HG02870 (cell line): ENCODE measurements around the gene PGLYRP4.
"Not testable (repeated sequence)": the region's sequence is repeated elsewhere in the genome, so short reads cannot be mapped to it uniquely, and the experiment has no call there.

ENCODE experiments used
- ATAC-seq: cut with Tn5 transposase; IDR thresholded peaks from one replicate; pipeline ENCODE4 v1.9.1; 2021; ENCODE audit warnings: mild to moderate bottlenecking, moderate library complexity; ENCODE audit not compliant: unreplicated experiment

PGLYRP4 gene

GRCh38 chr1:153341431-153341934, 7.2 kb downstream of the PGLYRP4 start:
- no peak for ATAC-seq

GRCh38 chr1:153340356-153340755, 8.3 kb downstream of the PGLYRP4 start:
- no peak for ATAC-seq

DNA sequence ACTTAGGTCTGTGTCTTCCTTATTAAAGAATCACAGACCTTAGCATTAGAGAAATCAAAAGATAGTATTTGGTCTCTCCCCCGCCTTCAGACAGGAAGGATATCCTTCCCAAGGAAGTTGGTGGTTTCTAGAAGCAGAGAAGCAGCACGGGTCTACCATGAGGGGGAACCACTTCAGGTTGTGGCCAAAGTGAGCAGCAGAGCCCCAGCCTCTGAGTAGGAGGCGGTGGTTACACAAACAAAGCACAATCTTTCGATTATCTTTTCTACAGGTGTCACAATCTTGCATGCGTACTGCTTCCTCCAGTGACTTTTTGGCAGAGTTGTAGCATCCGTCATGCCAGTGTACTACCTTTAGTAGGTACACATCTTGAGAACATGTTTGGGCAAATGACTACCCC, 8.8 kb downstream of the PGLYRP4 start:
- ATAC-seq: no peak

GRCh38 chr1:153337980-153338853, 10.4 kb downstream of the PGLYRP4 start:
- ATAC-seq: no peak

- no peak for ATAC-seq
Observed at GRCh38 chr1:153336650-153337049, 12.0 kb downstream of the PGLYRP4 start.

- no peak for ATAC-seq
Observed at GRCh38 chr1:153333902-153334301, 14.7 kb downstream of the PGLYRP4 start.

- no peak for ATAC-seq
Observed at GRCh38 chr1:153324912-153325311, 23.7 kb downstream of the PGLYRP4 start.

DNA sequence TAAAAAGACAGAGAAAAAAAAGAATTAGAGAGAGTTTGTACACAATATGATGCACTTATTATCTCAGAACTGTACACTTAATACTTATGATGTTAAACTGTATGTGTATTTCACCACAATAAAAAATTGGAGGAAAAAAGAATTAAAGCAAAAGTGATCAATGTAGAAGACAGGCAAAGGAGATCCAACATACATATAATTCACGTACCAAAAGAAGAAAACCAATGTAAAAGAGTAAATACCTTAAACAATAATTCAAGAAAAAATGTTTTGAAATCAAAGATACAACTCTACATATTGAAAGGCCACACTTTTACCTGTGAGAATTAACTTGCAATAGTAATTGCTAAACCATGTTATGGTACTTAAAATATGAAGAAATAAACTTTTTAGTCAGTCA, 26.1 kb downstream of the PGLYRP4 start:
- no peak for ATAC-seq

DNA sequence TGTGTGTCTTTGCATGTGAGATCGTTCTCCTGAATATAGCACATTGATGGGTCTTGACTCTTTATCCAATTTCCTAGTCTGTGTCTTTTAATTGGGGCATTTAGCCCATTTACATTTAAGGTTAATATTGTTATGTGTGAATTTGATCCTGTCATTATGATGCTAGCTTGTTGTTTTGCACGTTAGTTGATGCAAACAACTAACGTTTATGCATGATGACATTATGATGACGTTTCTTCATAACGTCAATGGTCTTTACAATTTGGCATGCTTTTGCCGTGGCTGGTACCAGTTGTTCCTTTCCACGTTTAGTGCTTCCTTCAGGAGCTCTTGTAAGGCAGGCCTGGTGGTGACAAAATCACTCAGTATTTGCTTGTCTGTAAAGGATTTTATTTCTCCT, 30.5 kb downstream of the PGLYRP4 start:
- ATAC-seq: not testable (repeated sequence)

DNA sequence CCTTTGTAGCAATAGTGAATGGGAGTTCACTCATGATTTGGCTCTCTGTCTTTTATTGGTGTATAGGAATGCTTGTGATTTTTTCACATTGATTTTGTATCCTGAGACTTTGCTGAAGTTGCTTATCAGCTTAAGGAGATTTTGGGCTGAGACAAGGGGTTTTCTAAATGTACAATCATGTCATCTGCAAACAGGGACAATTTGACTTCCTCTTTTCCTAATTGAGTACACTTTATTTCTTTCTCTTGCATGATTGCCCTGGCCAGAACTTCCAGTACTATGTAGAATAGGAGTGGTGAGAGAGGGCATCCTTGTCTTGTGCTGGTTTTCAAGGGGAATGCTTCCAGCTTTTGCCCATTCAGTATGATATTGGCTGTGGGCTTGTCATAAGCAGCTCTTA, 32.6 kb downstream of the PGLYRP4 start:
- ATAC-seq: not testable (repeated sequence)

GRCh38 chr1:153314388-153314787, 34.3 kb downstream of the PGLYRP4 start:
- ATAC-seq: not testable (repeated sequence)

GRCh38 chr1:153313288-153313687, 35.4 kb downstream of the PGLYRP4 start:
- ATAC-seq: no peak

DNA sequence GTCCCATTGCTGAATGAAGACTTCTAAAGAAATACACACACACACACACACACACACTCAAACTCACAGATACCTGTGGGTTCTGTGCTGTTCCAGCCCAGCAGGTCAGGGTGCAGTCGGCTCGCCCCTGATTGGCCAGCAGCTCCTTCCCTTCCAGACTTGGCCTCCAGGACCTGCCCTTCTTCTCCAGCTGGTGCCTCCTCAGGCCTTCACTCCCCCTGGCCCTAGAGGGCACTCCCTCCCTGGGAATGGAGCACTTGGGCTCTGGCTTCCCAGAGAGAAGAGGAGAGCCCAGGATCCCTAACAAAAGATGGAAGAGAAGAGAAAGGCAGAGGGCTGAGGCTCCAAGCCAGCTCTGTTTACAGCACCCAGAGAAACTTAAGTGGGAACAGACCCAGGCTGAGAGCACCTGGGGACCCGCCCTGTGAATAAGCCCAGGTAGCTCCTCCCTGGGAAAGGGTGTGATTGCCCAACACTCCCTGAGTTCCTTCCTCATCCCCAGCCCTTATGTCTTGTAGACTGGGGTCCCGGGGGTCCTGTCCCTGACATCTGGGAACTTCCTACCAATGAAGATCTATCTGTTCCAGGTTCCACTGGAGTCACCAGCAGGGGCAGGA, 36.0 kb downstream of the PGLYRP4 start, which contains the start of gene PGLYRP3:
Gene PGLYRP3, minus strand, starts transcription at position 383 of the 617 bp plus-strand sequence. CDS start 2,287 bp downstream, outside the sequence.
- no peak for ATAC-seq

- no peak for ATAC-seq
Observed at GRCh38 chr1:153310526-153310925, 38.1 kb downstream of the PGLYRP4 start.

- no peak for ATAC-seq
Observed at GRCh38 chr1:153309441-153309840, 39.2 kb downstream of the PGLYRP4 start.

DNA sequence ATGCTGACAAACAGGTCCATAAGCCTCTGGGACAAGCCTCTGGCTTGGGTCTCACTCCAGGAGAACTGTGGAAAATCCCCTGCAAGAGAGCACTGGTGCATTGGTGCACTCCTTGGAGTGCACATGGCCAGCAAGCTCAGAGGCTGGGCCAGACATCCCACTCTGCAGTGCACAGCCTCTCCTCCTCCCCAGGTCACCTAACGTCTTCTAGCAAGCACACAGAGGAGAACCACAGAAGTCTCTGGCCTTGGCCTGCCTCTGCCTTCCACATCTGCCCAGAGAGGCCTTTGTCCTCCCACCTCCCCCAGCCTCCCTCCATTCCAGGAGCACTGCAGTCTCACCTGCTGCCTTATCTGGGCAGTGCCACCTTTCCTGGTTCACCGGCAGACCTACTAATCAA, 40.1 kb downstream of the PGLYRP4 start:
- ATAC-seq: no peak

DNA sequence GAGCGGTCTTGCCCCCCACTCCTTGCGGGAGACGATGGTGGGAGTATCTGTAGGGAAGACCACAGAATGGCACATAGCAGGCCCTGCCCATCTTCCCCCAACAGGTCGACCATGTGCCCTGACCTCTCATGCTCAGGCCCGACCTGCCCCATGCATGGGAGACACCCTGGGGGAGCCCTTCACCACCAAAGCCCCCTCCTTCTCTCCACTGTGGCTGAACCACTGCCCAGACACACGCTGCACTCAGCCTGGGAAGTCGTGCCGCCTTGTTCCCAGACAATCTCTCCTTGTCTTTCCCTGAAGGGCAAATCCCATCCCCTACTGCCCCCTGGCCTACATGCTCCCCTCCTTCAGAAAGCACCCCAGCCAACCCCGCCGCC, 41.4 kb downstream of the PGLYRP4 start:
- ATAC-seq: no peak

DNA sequence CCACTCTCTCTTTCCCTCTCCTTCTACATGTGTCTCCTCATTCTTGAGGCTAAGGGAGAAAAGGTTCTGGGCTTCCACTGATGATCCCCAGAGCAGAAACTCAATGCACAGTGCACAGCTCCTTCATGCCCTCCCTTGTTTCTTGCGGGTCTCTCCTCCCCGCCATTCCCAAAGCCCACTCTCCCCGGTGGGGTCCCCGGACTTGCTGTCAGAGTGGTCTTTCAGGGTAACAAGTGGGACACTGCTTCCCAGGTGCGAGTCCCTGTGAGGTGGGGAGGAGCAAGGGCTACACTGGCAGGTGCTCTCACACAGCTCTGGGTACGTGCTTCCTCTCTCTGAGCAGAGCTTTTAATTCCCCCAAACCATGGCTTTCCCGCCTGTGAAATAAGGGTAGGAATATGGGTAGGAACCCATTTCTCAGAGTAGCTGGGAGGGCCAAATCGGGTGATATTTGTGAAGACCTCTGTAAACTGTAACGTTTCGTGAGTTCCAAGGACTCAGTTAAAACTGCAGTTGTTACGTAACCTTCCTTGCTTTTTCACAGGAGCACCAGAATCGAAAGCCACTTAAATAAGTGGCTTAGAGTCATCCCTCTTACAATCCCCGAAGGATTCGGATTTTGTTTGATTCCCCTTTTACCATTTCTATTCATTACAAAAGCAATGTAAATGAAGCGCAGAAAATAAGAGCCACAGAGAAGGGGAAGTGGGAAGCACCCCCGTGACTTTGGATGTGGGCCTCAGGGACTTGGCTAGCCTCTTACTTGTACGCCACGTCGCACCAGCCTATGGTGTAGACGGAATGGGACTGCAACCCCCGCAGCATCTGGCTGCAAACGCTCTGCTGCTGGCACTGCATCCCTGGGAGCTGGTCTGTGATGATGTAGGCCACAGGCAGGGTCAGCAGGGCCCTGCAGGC, 42.1 kb downstream of the PGLYRP4 start:
- no peak for ATAC-seq

DNA sequence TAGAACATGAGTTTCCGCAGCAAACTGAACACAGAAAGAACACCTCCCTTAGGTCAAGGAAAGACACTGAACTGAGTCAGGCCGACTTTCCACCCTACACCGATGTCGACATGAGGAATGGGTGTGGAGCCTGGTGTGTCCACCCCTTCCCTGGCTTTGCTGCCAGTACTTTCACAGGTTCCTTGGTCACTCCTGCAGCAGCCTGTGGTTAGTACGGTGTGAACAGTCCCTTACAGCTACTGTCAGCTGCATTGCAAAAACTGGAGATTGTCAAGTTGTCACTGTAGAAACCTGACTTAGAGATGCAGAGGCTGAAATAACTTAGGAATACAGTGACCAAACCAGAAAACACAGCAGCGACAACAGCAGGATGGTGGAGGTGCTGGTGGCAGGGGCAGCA, 43.0 kb downstream of the PGLYRP4 start:
- ATAC-seq: no peak

DNA sequence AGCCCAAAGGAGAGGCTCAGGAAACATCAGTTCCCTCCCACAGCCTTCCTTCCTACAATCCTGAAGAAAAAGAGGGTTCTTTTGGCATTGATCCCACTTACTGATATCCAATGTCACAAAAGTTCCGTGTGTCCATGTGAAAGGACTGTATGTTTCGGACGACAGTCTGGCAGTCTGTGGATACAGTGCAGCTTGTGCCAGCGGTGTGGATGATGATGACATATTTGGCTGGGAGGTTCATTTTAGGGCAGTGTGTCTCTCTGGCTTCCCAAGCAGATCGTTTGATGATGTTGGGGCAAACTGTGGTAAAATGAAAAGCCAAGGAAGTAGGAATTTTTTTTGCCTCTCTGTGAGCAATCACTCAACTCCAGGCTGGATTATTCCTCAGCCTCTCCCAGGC, 46.3 kb downstream of the PGLYRP4 start:
- ATAC-seq: no peak

DNA sequence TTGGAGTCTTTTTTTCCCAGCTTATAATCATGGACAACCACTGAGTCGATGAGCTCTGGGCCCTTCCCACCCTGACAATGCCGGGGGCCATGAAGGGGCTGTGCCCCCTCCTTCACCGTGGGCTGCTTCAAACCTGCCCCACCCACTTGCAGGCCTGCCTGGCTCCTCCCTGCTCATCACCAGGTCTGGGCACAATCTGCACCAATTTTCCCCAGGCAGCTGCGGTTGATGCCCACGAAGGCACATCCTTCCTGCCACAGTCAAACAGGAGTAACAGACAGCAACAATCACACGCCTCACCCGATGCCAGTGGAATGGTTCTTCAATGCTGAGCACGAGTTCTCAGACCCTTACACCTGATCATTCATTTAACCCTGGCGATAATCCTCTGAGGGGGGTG, 54.8 kb downstream of the PGLYRP4 start:
- no peak for ATAC-seq
